HTR-8/SVneo (cell line): ENCODE results near the gene KRTAP5-4.
"Not testable (repeated sequence)": the region's sequence is repeated elsewhere in the genome, so short reads cannot be mapped to it uniquely, and the experiment has no call there.

Experiments
- DNase-seq: peaks from one replicate; pipeline ENCODE4 v3.0.0; 2011; ENCODE audit warnings: low spot score, mixed read lengths; ENCODE audit not compliant: insufficient read length
- FAIRE-seq: peaks from 2 replicates; lab custom pipeline; 2011; peaks lifted over from hg19 to GRCh38; lab: Jason Lieb, UNC

Gene KRTAP5-4

GRCh38 chr11:1653541-1654387 lies 31.8 kb upstream of the KRTAP5-4 start:
- no peak for DNase-seq
- FAIRE-seq, result no peak

GRCh38 chr11:1652771-1653540 lies 31.0 kb upstream of the KRTAP5-4 start:
- DNase-seq, result peak; percentile 87
- FAIRE-seq, result peak; percentile 60

- DNase-seq, result no peak
- FAIRE-seq, result no peak
These were observed 30.5 kb upstream of the KRTAP5-4 start for GRCh38 chr11:1652442-1652770.

GRCh38 chr11:1652026-1652425 lies 30.1 kb upstream of the KRTAP5-4 start:
- no peak for FAIRE-seq
- no peak for DNase-seq

- FAIRE-seq (no peak), DNase-seq (no peak)
These were observed 29.6 kb upstream of the KRTAP5-4 start for GRCh38 chr11:1651411-1651980.

GRCh38 chr11:1650918-1651262 lies 29.0 kb upstream of the KRTAP5-4 start:
- DNase-seq (no peak), FAIRE-seq (no peak)

GRCh38 chr11:1650034-1650917 lies 28.3 kb upstream of the KRTAP5-4 start:
- DNase-seq, result no peak
- no peak for FAIRE-seq

- DNase-seq (no peak), FAIRE-seq (no peak)
These were observed 26.9 kb upstream of the KRTAP5-4 start for GRCh38 chr11:1648653-1649420.

GRCh38 chr11:1647901-1648652 lies 26.1 kb upstream of the KRTAP5-4 start:
- DNase-seq (no peak), FAIRE-seq (no peak)

GRCh38 chr11:1646540-1646939 lies 24.6 kb upstream of the KRTAP5-4 start:
- not testable (repeated sequence) for DNase-seq, FAIRE-seq

GRCh38 chr11:1645357-1645821 lies 23.5 kb upstream of the KRTAP5-4 start:
- DNase-seq, result no peak
- FAIRE-seq, result no peak

GRCh38 chr11:1644601-1645356 lies 22.8 kb upstream of the KRTAP5-4 start:
- FAIRE-seq (no peak), DNase-seq (no peak)

- DNase-seq (no peak), FAIRE-seq (no peak)
These were observed 21.3 kb upstream of the KRTAP5-4 start for GRCh38 chr11:1643146-1643690.

- FAIRE-seq, result no peak
These were observed 20.6 kb upstream of the KRTAP5-4 start for GRCh38 chr11:1642288-1643145.

GRCh38 chr11:1641096-1641495 lies 19.2 kb upstream of the KRTAP5-4 start:
- FAIRE-seq (no peak), DNase-seq (no peak)

More at GRCh38 chr11:1642288-1643145, 20.6 kb upstream of the KRTAP5-4 start:
- DNase-seq, result no peak

- FAIRE-seq (no peak), DNase-seq (peak; percentile 61)
These were observed 18.4 kb upstream of the KRTAP5-4 start for GRCh38 chr11:1640076-1640946.
